ENCODE measurements around the gene PAF1. TPM values are rescaled to one million over a fixed set of nuclear protein-coding genes. Genes with fewer than 3 reads are reported as not detected.

The PAF1 gene
- total RNA-seq = 10 to 100 TPM; 32.8 to 48.0 (median 44.0) TPM

- Histone ChIP-seq H3K4me3 (peak within 1 kb of the TSS; percentile 84 to 93), H3K27ac (peak within 1 kb of the TSS; percentile 98 to 99 (median 98)), H3K36me3 (peaks cover 0 to 72% of the 10 kb centered on the region in 2 donors), H3K9me3 (no peaks in the 10 kb centered on the region), H3K4me1 (peaks cover 0 to 72% (median 14%) of the 10 kb centered on the region in 3 donors), H3K27me3 (no peaks in the 10 kb centered on the region)
- WGBS, 2 donors (ENCODE audit: low coverage in 1 of 2) = 0 to 2% methylated on average over 13 to 18 of the region's 60 CpGs
- peak; percentile 99 for ATAC-seq
- TF ChIP-seq POLR2A (IDR thresholded peaks at IDR 0.05) (peak; percentile 72 to 77), EP300 (IDR thresholded peaks at IDR 0.05) (no peak), POLR2AphosphoS5 (IDR thresholded peaks at IDR 0.05) (peak; percentile 85), CTCF (IDR thresholded peaks at IDR 0.05) (peak in 2 of 4 experiments; percentile 27 to 30)
Measured at GRCh38 chr19:39390751-39391437, at the start of gene PAF1, which contains the start of gene MED29. Gene PAF1, minus strand, starts transcription at chr19:39391106. Its CDS starts 242 bp downstream, at chr19:39390864. Gene MED29, plus strand, starts transcription at chr19:39391378. Its CDS starts 45 bp downstream, at chr19:39391423.

GRCh38 chr19:39438270-39438934 lies 47.5 kb upstream of the PAF1 start:
- TF ChIP-seq POLR2A (IDR thresholded peaks at IDR 0.05) = no peak
- TF ChIP-seq POLR2AphosphoS5 (IDR thresholded peaks at IDR 0.05) = no peak
- no peak for TF ChIP-seq EP300 (IDR thresholded peaks at IDR 0.05)
- no peak for TF ChIP-seq CTCF (IDR thresholded peaks at IDR 0.05)
- Histone ChIP-seq H3K27me3 (no peaks in the 10 kb centered on the region), H3K4me3 (no peak overlapping the region), H3K4me1 (peaks cover 4 to 43% (median 18%) of the 10 kb centered on the region in 3 donors), H3K9me3 (no peaks in the 10 kb centered on the region), H3K36me3 (peaks cover 0 to 17% of the 10 kb centered on the region in 2 donors), H3K27ac (no peak overlapping the region)
- no peak for ATAC-seq
- WGBS, 2 donors (ENCODE audit: low coverage in 1 of 2) = 83 to 84% methylated on average over 7 of the region's 9 CpGs

GRCh38 chr19:39436350-39436716 lies 45.4 kb upstream of the PAF1 start:
- H3K4me1 ChIP-seq = peaks cover 4 to 47% (median 18%) of the 10 kb centered on the region in 3 donors
- H3K27me3 ChIP-seq = no peaks in the 10 kb centered on the region
- WGBS, 2 donors (ENCODE audit: low coverage in 1 of 2) = 0 to 4% methylated on average over 2 of the region's 2 CpGs
- peak overlapping the region; percentile 63 to 92 (median 90) for H3K27ac ChIP-seq
- no peaks in the 10 kb centered on the region for H3K9me3 ChIP-seq
- ATAC-seq = no peak
- TF ChIP-seq POLR2AphosphoS5 (IDR thresholded peaks at IDR 0.05) (no peak), POLR2A (IDR thresholded peaks at IDR 0.05) (no peak), EP300 (IDR thresholded peaks at IDR 0.05) (no peak), CTCF (IDR thresholded peaks at IDR 0.05) (no peak)
- H3K4me3 ChIP-seq = peak overlapping the region; percentile 34 to 80
- H3K36me3 ChIP-seq = peaks cover 0 to 36% of the 10 kb centered on the region in 2 donors

- TF ChIP-seq EP300 (IDR thresholded peaks at IDR 0.05) (no peak), CTCF (IDR thresholded peaks at IDR 0.05) (peak in 2 of 4 experiments; percentile 29 to 34), POLR2AphosphoS5 (IDR thresholded peaks at IDR 0.05) (peak; percentile 100), POLR2A (IDR thresholded peaks at IDR 0.05) (peak; percentile 96 to 97)
- no peaks in the 10 kb centered on the region for H3K27me3 ChIP-seq
- ATAC-seq = peak; percentile 98
- WGBS, 2 donors (ENCODE audit: low coverage in 1 of 2) = 0 to 1% methylated on average over 15 to 16 of the region's 61 CpGs
- H3K27ac ChIP-seq = peak within 1 kb of the TSS; percentile 63 to 92 (median 90)
- H3K9me3 ChIP-seq = no peaks in the 10 kb centered on the region
- peak within 1 kb of the TSS; percentile 51 to 80 for H3K4me3 ChIP-seq
- peaks cover 0 to 41% of the 10 kb centered on the region in 2 donors for H3K36me3 ChIP-seq
- H3K4me1 ChIP-seq = peaks cover 4 to 47% (median 18%) of the 10 kb centered on the region in 3 donors
Measured at GRCh38 chr19:39435499-39436349, 44.8 kb upstream of the PAF1 start, which contains the start of gene RPS16. Gene RPS16, minus strand, starts transcription at chr19:39435949. Its CDS starts 54 bp downstream, at chr19:39435895.

Measured in gastroesophageal sphincter (tissue), 4 donors.